H9 (cell line): ENCODE measurements around the gene TPCN2. TPM values are rescaled to one million over a fixed set of nuclear protein-coding genes. Genes with fewer than 3 reads are reported as not detected.

Experiments used
- DNase-seq: peaks from one replicate; pipeline ENCODE4 v3.0.0-alpha.2; 2017
- H2AFZ ChIP-seq: one replicate; pipeline ENCODE4 v1.6.1; 2013; ENCODE audit warnings: mild to moderate bottlenecking, low read length, control low read depth, moderate library complexity
- H2AK5ac ChIP-seq: 2 replicates; pipeline ENCODE4 v1.6.1; 2013; ENCODE audit warnings: low read length, control low read depth, mixed read lengths; ENCODE audit not compliant: insufficient read length
- H2BK120ac ChIP-seq: one replicate; pipeline ENCODE4 v1.6.1; 2013; ENCODE audit warnings: low read depth, mild to moderate bottlenecking, low read length, control low read depth, inconsistent platforms; ENCODE audit not compliant: poor library complexity, severe bottlenecking
- H2BK12ac ChIP-seq: 2 replicates; pipeline ENCODE4 v1.6.1; 2013; ENCODE audit warnings: low read length, control low read depth, mixed read lengths, low read depth; ENCODE audit not compliant: insufficient read length
- H2BK15ac ChIP-seq: 2 replicates; pipeline ENCODE4 v1.6.1; 2013; ENCODE audit warnings: low read depth, low read length, control low read depth
- H2BK20ac ChIP-seq: one replicate; pipeline ENCODE4 v1.6.1; 2013; ENCODE audit warnings: low read depth, mild to moderate bottlenecking, low read length, control low read depth, inconsistent platforms; ENCODE audit not compliant: poor library complexity, severe bottlenecking
- H2BK5ac ChIP-seq: 2 replicates; pipeline ENCODE4 v1.6.1; 2013; ENCODE audit warnings: low read length, control low read depth, mixed read lengths; ENCODE audit not compliant: insufficient read length
- H3K14ac ChIP-seq: 2 replicates; pipeline ENCODE4 v1.6.1; 2013; ENCODE audit warnings: low read length, control low read depth; ENCODE audit not compliant: insufficient read depth
- H3K18ac ChIP-seq: 2 replicates; pipeline ENCODE4 v1.6.1; 2013; ENCODE audit warnings: low read depth, mild to moderate bottlenecking, mixed read lengths, low read length, control low read depth; ENCODE audit not compliant: insufficient read length
- H3K23ac ChIP-seq: 2 replicates; pipeline ENCODE4 v1.6.1; 2013; ENCODE audit warnings: low read length, control low read depth, mixed read lengths, low read depth; ENCODE audit not compliant: insufficient read length
- H3K23me2 ChIP-seq: 2 replicates; pipeline ENCODE4 v1.6.1; 2013; ENCODE audit warnings: low read depth, mild to moderate bottlenecking, mixed read lengths, low read length, control low read depth; ENCODE audit not compliant: insufficient read length, poor library complexity, severe bottlenecking
- H3K27ac ChIP-seq: 2 replicates; pipeline ENCODE4 v1.5.1; 2013; ENCODE audit warnings: low read length, control low read depth, mixed read lengths, low read depth; ENCODE audit not compliant: insufficient read length
- H3K27me3 ChIP-seq: 2 replicates; pipeline ENCODE4 v1.6.1; 2013; ENCODE audit warnings: low read length, control low read depth, inconsistent platforms; ENCODE audit not compliant: insufficient read depth
- H3K4ac ChIP-seq: 2 replicates; pipeline ENCODE4 v1.6.1; 2013; ENCODE audit warnings: low read depth, mild to moderate bottlenecking, control low read depth, inconsistent platforms, low read length, moderate library complexity
- H3K4me1 ChIP-seq: 2 replicates; pipeline ENCODE4 v1.6.1; 2013; ENCODE audit warnings: low read length, control low read depth, inconsistent platforms; ENCODE audit not compliant: insufficient read depth
- H3K4me2 ChIP-seq: 2 replicates; pipeline ENCODE4 v1.6.1; 2013; ENCODE audit warnings: low read length, control low read depth, mixed read lengths; ENCODE audit not compliant: insufficient read length, insufficient read depth
- H3K56ac ChIP-seq: 2 replicates; pipeline ENCODE4 v1.6.1; 2013; ENCODE audit warnings: low read depth, mild to moderate bottlenecking, mixed read lengths, low read length, control low read depth; ENCODE audit not compliant: insufficient read length
- H3K79me1 ChIP-seq: 2 replicates; pipeline ENCODE4 v1.6.1; 2013; ENCODE audit warnings: low read depth, mild to moderate bottlenecking, moderate library complexity, low read length, control low read depth, inconsistent platforms; ENCODE audit not compliant: insufficient read depth, poor library complexity, severe bottlenecking
- H3K79me2 ChIP-seq: 2 replicates; pipeline ENCODE4 v1.6.1; 2013; ENCODE audit warnings: low read length, control low read depth, inconsistent platforms; ENCODE audit not compliant: insufficient read depth
- H3K9ac ChIP-seq: 2 replicates; pipeline ENCODE4 v1.6.1; 2013; ENCODE audit warnings: low read length, control low read depth, mixed read lengths; ENCODE audit not compliant: insufficient read length; ENCODE audit errors: extremely low read depth
- H3K9me3 ChIP-seq: one replicate; pipeline ENCODE4 v1.6.1; 2013; ENCODE audit warnings: low read depth, low read length, inconsistent platforms; ENCODE audit not compliant: control insufficient read depth
- H3T11ph ChIP-seq: one replicate; pipeline ENCODE4 v1.6.1; 2013; ENCODE audit warnings: mild to moderate bottlenecking, low read length, control low read depth, inconsistent platforms
- H4K20me1 ChIP-seq: one replicate; pipeline ENCODE4 v1.6.1; 2013; ENCODE audit not compliant: control insufficient read depth, insufficient read length, insufficient read depth
- H4K5ac ChIP-seq: 2 replicates; pipeline ENCODE4 v1.6.1; 2013; ENCODE audit warnings: low read depth, mild to moderate bottlenecking, mixed read lengths, low read length, control low read depth; ENCODE audit not compliant: insufficient read length
- H4K8ac ChIP-seq: replicated peaks from 2 replicates; pipeline ENCODE4 v1.6.1; 2013; ENCODE audit warnings: low read length, control low read depth, mixed read lengths, low read depth; ENCODE audit not compliant: insufficient read length
- H4K91ac ChIP-seq: 2 replicates; pipeline ENCODE4 v1.6.1; 2013; ENCODE audit warnings: low read depth, mild to moderate bottlenecking, moderate library complexity, mixed read lengths, low read length, control low read depth; ENCODE audit not compliant: insufficient read length
- H3K27ac Mint-ChIP-seq, 3 experiments: 2 replicates in 2 of 3; 3 replicates in 1 of 3; pipeline ENCODE4 v1.8.0; 2020 to 2021; ENCODE audit warnings: mixed read lengths in 3 of 3, mild to moderate bottlenecking in 1 of 3, moderate library complexity in 1 of 3
- H3K27me3 Mint-ChIP-seq: 2 replicates; pipeline ENCODE4 v1.8.0; 2021; ENCODE audit warnings: low read depth, mild to moderate bottlenecking, moderate library complexity, mixed read lengths
- H3K36me3 Mint-ChIP-seq, 3 experiments: 2 replicates in 2 of 3; 3 replicates in 1 of 3; pipeline ENCODE4 v1.8.0; 2020 to 2021; ENCODE audit warnings: low read depth in 3 of 3, mixed read lengths in 3 of 3; ENCODE audit not compliant: insufficient read depth in 1 of 3
- H3K4me1 Mint-ChIP-seq, 2 experiments: 2 replicates each; pipeline ENCODE4 v1.8.0; 2020; ENCODE audit warnings: mixed read lengths in 2 of 2
- H3K4me3 Mint-ChIP-seq, 2 experiments: 2 replicates in 1 of 2; 3 replicates in 1 of 2; pipeline ENCODE4 v1.8.0; 2020 to 2021; ENCODE audit warnings: mild to moderate bottlenecking in 2 of 2, mixed read lengths in 2 of 2, moderate library complexity in 1 of 2
- H3K9me3 Mint-ChIP-seq, 2 experiments: 2 replicates in 1 of 2; 3 replicates in 1 of 2; pipeline ENCODE4 v1.8.0; 2020; ENCODE audit warnings: mild to moderate bottlenecking in 2 of 2, mixed read lengths in 2 of 2, moderate library complexity in 1 of 2
- WGBS: extraction: QIAGEN DNeasy Blood & Tissue Kit; methylation state at CpG from one replicate; pipeline ENCODE4 v1.1.7; 2013; ENCODE audit warnings: missing lambda C conversion rate, low lambda C conversion rate, mixed read lengths; ENCODE audit not compliant: insufficient read length; ENCODE audit errors: extremely low coverage; 5-methylcytosine and 5-hydroxymethylcytosine counted together
- total RNA-seq: library from RNA; stranded (reverse); gene quantifications from 2 replicates; pipeline ENCODE4 v1.2.1, GENCODE V29; 2021
- TF ChIP-seq, protein P1 (sequence below): fragments of 200-600 bp; sonication (generic); conservative IDR thresholded peaks from 3 replicates; pipeline ENCODE4 v1.8.0; 2021; ENCODE audit warnings: antibody characterized with exemption, mild to moderate bottlenecking

The TPCN2 gene
- total RNA-seq, 1 experiment from 2014 or later, result 16.8 TPM

DNA sequence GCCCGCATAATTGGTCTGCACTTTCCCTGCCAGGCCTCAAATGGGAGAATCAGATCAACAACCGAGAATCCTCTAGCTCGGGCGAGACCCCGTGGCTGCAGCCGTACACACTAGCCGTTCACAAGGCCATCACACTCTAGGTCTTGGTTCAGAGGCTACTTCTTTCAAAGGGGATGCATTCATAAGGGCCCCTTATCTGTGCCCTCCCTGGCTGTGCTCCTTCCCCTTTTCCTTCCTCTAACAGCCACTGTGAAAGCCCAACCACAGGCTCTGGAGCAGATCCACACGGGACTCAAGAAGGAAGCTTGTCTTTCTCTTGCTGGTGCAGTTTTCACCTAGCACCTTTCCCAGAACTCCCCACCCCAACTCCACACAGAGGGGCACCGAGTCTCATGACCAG lies 131.5 kb downstream of the TPCN2 start:
- no peak overlapping the region for H3K4me2 ChIP-seq
- H4K91ac ChIP-seq, result no peak overlapping the region
- H3K79me1 ChIP-seq, result no peaks in the 10 kb centered on the region
- no peaks in the 10 kb centered on the region for H3K36me3 Mint-ChIP-seq
- H3K4me1 Mint-ChIP-seq, result peaks cover 0 to 4% of the 10 kb centered on the region in 2 experiments; a peak in 1 of 4 replicates
- H2BK5ac ChIP-seq, result no peak overlapping the region
- no peaks in the 10 kb centered on the region for H3K4me1 ChIP-seq
- H3K4me3 Mint-ChIP-seq, result no peak overlapping the region
- H4K8ac ChIP-seq, result no peak overlapping the region
- H3K9me3 ChIP-seq, result no peaks in the 10 kb centered on the region
- no peaks in the 10 kb centered on the region for H3K79me2 ChIP-seq
- no peak overlapping the region for H3K27ac Mint-ChIP-seq
- no peak overlapping the region for H3K9ac ChIP-seq
- H2BK15ac ChIP-seq, result no peak overlapping the region; the same call in 1 of the 2 replicates
- H4K20me1 ChIP-seq, result no peaks in the 10 kb centered on the region
- H3K27ac ChIP-seq, result no peak overlapping the region
- TF ChIP-seq, protein P1, sequence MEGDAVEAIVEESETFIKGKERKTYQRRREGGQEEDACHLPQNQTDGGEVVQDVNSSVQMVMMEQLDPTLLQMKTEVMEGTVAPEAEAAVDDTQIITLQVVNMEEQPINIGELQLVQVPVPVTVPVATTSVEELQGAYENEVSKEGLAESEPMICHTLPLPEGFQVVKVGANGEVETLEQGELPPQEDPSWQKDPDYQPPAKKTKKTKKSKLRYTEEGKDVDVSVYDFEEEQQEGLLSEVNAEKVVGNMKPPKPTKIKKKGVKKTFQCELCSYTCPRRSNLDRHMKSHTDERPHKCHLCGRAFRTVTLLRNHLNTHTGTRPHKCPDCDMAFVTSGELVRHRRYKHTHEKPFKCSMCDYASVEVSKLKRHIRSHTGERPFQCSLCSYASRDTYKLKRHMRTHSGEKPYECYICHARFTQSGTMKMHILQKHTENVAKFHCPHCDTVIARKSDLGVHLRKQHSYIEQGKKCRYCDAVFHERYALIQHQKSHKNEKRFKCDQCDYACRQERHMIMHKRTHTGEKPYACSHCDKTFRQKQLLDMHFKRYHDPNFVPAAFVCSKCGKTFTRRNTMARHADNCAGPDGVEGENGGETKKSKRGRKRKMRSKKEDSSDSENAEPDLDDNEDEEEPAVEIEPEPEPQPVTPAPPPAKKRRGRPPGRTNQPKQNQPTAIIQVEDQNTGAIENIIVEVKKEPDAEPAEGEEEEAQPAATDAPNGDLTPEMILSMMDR, result no peak
- no peaks in the 10 kb centered on the region for H3K27me3 ChIP-seq
- no peak overlapping the region for H2AK5ac ChIP-seq
- no peak overlapping the region for H2AFZ ChIP-seq
- peaks cover 13% of the 10 kb centered on the region for H3K27me3 Mint-ChIP-seq
- H2BK20ac ChIP-seq, result no peak overlapping the region
- H3K56ac ChIP-seq, result no peak overlapping the region
- H3K18ac ChIP-seq, result no peak overlapping the region
- no peak overlapping the region for H2BK12ac ChIP-seq
- no peak overlapping the region for H3T11ph ChIP-seq
- no peak overlapping the region for H4K5ac ChIP-seq
- no peak overlapping the region for H3K23ac ChIP-seq
- H3K14ac ChIP-seq, result no peak overlapping the region
- H3K4ac ChIP-seq, result no peak overlapping the region
- H3K9me3 Mint-ChIP-seq, result peaks cover 4% of the 10 kb centered on the region in 2 experiments; a peak in 3 of 5 replicates
- H2BK120ac ChIP-seq, result no peak overlapping the region
- H3K23me2 ChIP-seq, result no peaks in the 10 kb centered on the region
- no CpG with 5 or more reads among the region's 9 CpGs for WGBS
- no peak for DNase-seq
